HG03066 (cell line): ENCODE results near the gene CFHR5.
"Not testable (repeated sequence)": the region's sequence is repeated elsewhere in the genome, so short reads cannot be mapped to it uniquely, and the experiment has no call there.

Experiments
- ATAC-seq: cut with Tn5 transposase; IDR thresholded peaks from one replicate; pipeline ENCODE4 v1.9.1; 2021; ENCODE audit warnings: low read depth; ENCODE audit not compliant: unreplicated experiment

CFHR5 gene

GRCh38 chr1:197017558-197018146, 40.3 kb downstream of the CFHR5 start:
- ATAC-seq: no peak

GRCh38 chr1:197021716-197022115, 44.4 kb downstream of the CFHR5 start:
- no peak for ATAC-seq

- ATAC-seq: no peak
Measured at GRCh38 chr1:197024460-197024859, 47.1 kb downstream of the CFHR5 start.

GRCh38 chr1:197027359-197027758, 50.0 kb downstream of the CFHR5 start:
- ATAC-seq: no peak

GRCh38 chr1:197029749-197030148, 52.4 kb downstream of the CFHR5 start:
- ATAC-seq: no peak

- ATAC-seq: not testable (repeated sequence)
Measured at GRCh38 chr1:197034631-197035339, 57.4 kb downstream of the CFHR5 start.

- ATAC-seq: no peak
Measured at GRCh38 chr1:197036861-197037260, 59.5 kb downstream of the CFHR5 start.

- peak; percentile 75 for ATAC-seq
Measured at GRCh38 chr1:197041486-197042353, 64.4 kb downstream of the CFHR5 start.

- ATAC-seq: no peak
Measured at GRCh38 chr1:197042676-197043341, 65.5 kb downstream of the CFHR5 start.

- ATAC-seq: no peak
Measured at GRCh38 chr1:197049100-197049499, 71.7 kb downstream of the CFHR5 start.
